HUES6 (cell line): Measurements from ENCODE around the gene CBX4.

ENCODE experiments used
- H3K27ac ChIP-seq: 2 replicates; pipeline ENCODE4 v1.7.0; 2013; ENCODE audit warnings: low read depth, mild to moderate bottlenecking, low read length, inconsistent platforms
- H3K27me3 ChIP-seq: 2 replicates; pipeline ENCODE4 v1.6.1; 2013; ENCODE audit warnings: low read length; ENCODE audit not compliant: control insufficient read depth, insufficient read depth
- H3K36me3 ChIP-seq: 2 replicates; pipeline ENCODE4 v1.6.1; 2013; ENCODE audit warnings: low read length; ENCODE audit not compliant: control insufficient read depth, insufficient read depth
- H3K4me1 ChIP-seq: 2 replicates; pipeline ENCODE4 v1.6.1; 2013; ENCODE audit warnings: low read length; ENCODE audit not compliant: control insufficient read depth, insufficient read depth
- H3K4me3 ChIP-seq: 2 replicates; pipeline ENCODE4 v1.5.1; 2013; ENCODE audit warnings: low read depth, low read length
- H3K9ac ChIP-seq: one replicate; pipeline ENCODE4 v1.6.1; 2013; ENCODE audit warnings: mild to moderate bottlenecking, low read length
- H3K9me3 ChIP-seq: 2 replicates; pipeline ENCODE4 v1.6.1; 2013; ENCODE audit warnings: low read depth, low read length; ENCODE audit not compliant: control insufficient read depth, insufficient read depth

CBX4 gene

GRCh38 chr17:79840989-79841286 is 1.7 kb upstream of the CBX4 start:
- Histone ChIP-seq H3K9me3 (0 out of 2 replicates have a peak, but pooled peaks cover 3% of the 10 kb centered on the region), H3K4me3 (peak overlapping the region; percentile 28), H3K4me1 (peaks cover 42% of the 10 kb centered on the region), H3K27ac (no peak overlapping the region), H3K36me3 (no peaks in the 10 kb centered on the region), H3K27me3 (peaks cover 90% of the 10 kb centered on the region), H3K9ac (no peak overlapping the region)

DNA sequence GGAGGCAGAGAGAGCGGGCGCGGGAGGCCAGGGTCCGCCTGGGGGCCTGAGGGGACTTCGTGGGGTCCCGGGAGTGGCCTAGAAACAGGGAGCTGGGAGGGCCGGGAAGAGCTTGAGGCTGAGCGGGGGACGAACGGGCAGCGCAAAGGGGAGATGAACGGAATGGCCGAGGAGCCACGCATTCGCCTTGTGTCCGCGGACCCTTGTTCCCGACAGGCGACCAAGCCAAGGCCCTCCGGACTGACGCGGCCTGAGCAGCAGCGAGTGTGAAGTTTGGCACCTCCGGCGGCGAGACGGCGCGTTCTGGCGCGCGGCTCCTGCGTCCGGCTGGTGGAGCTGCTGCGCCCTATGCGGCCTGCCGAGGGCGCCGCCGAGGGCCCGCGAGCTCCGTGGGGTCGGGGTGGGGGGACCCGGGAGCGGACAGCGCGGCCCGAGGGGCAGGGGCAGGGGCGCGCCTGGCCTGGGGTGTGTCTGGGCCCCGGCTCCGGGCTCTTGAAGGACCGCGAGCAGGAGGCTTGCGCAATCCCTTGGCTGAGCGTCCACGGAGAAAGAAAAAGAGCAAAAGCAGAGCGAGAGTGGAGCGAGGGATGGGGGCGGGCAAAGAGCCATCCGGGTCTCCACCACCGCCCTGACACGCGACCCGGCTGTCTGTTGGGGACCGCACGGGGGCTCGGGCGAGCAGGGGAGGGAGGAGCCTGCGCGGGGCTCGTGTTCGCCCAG is 1.2 kb upstream of the CBX4 start:
- H3K9ac ChIP-seq: no peak overlapping the region
- H3K36me3 ChIP-seq: no peaks in the 10 kb centered on the region
- H3K4me1 ChIP-seq: peaks cover 47% of the 10 kb centered on the region
- H3K27me3 ChIP-seq: peaks cover 90% of the 10 kb centered on the region
- 0 out of 2 replicates have a peak, but pooled peaks cover 3% of the 10 kb centered on the region for H3K9me3 ChIP-seq
- peak overlapping the region; percentile 55 for H3K4me3 ChIP-seq
- no peak overlapping the region for H3K27ac ChIP-seq

DNA sequence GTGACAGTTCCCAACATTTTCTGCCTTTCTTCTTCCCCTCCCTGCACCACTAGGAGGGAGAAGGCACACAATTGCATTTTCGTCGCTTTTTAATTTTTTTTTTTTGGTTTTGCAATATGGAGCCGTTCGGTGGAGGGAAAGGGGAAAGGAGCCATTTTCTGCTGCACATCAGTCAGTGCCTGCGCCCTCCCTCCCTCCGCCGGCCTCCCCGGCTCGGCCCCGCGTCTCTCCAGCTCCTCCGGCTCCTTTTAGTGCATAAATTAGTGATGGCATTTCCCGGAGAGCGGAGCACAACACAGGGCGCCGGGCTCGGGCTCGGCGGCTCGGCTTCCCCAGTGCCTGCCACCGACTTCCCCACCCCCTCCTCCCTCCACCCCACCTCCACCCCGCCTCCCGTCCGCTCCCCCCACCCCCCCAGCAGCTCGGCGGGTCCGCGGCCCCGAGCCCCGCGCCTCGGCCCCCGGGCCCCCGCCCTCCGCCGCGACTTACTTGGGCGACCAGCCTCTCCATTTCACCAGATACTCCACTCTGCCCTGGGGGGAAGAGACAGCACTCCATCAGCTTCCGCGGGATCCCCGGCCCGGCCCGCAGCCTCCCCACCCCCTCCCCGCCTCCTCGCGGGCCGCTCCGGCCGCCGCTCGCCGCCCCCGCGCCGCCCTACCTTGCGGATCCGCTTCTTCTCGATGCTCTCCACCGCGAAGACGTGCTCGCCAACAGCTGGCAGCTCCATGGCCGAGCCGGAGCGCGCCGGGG is 542 bp downstream of the CBX4 start:
- Histone ChIP-seq H3K9ac (peak overlapping the region; percentile 25), H3K4me3 (peak overlapping the region; percentile 78), H3K4me1 (peaks cover 53% of the 10 kb centered on the region), H3K36me3 (no peaks in the 10 kb centered on the region), H3K9me3 (0 out of 2 replicates have a peak, but pooled peaks cover 3% of the 10 kb centered on the region), H3K27ac (no peak overlapping the region), H3K27me3 (peaks cover 91% of the 10 kb centered on the region)

- Histone ChIP-seq H3K36me3 (no peaks in the 10 kb centered on the region), H3K27me3 (peaks cover 91% of the 10 kb centered on the region), H3K4me1 (peaks cover 57% of the 10 kb centered on the region), H3K9me3 (0 out of 2 replicates have a peak, but pooled peaks cover 3% of the 10 kb centered on the region), H3K9ac (peak overlapping the region; percentile 25), H3K4me3 (peak overlapping the region; percentile 78), H3K27ac (no peak overlapping the region)
Measured at GRCh38 chr17:79837888-79838521, 1.2 kb downstream of the CBX4 start.

DNA sequence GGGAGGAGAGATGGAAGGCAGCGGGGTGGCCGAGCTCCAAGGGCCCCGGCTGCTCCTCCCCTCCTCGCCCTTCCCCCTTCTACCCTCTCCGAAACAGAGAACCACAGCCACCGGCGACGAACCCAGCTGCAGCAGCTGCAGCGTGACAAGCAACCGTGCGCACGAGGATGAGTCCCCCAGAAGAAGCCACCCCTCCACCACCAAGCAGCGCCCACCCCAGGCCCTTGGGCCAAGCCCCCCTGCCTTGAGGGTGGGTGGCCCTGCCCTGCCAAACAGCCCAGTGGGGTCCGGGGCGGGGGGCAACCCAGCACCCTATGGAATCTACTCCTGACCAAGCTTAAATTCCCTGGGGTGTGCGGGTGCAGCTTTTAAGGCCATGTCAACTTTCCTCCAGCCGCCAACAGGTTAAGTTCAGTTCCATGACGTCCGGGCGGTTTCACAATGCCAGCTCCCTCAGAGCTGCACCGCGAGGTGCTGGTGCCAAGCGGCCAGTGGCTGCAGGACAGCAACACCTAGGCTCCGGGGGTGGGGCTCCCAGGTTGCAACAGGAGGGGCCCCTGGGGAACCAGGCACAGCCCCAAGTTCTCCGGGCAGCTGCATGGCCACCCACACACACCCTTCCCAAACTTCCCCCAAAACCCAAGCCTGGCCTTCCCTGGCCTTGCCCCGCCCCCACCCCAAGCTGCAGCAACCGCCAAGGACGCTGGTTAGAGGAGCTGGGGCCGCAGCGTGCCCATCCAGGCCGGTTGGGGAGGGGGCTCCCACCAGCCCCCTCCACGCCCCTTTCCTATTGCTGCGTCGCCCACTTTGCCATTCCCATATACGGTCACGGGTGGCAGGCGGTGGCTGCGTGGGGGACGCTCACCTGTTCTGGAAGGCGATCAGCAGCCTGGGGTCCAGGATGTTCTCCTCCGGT is 2.0 kb downstream of the CBX4 start:
- 0 out of 2 replicates have a peak, but pooled peaks cover 3% of the 10 kb centered on the region for H3K9me3 ChIP-seq
- no peaks in the 10 kb centered on the region for H3K36me3 ChIP-seq
- peaks cover 91% of the 10 kb centered on the region for H3K27me3 ChIP-seq
- no peak overlapping the region for H3K27ac ChIP-seq
- H3K4me1 ChIP-seq: peaks cover 52% of the 10 kb centered on the region
- H3K4me3 ChIP-seq: peak overlapping the region; percentile 78
- H3K9ac ChIP-seq: no peak overlapping the region

DNA sequence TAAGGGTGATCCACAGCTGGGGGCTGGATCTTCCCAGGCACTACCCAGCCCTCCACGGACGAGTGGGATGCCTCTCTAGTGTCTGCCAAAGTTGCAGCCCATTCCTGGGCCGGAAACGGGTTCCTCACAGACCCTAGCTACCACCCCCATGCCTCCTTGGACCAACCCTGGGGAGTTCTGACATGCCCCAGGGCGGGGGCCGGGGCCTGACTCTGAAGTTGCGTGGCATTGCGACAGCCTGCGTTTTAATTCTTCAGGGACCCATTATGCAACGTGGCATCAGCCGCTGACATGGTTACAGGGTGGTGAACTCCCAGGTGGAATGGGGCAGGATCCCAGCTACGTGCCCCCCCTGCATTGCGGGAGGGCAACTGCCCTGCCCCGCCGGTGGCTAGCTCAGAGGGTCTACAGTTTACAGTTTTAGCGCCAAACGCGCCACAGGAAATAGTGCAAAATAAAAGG is 2.7 kb downstream of the CBX4 start:
- Histone ChIP-seq H3K36me3 (no peaks in the 10 kb centered on the region), H3K4me1 (peaks cover 47% of the 10 kb centered on the region), H3K9me3 (0 out of 2 replicates have a peak, but pooled peaks cover 3% of the 10 kb centered on the region), H3K27me3 (peaks cover 91% of the 10 kb centered on the region), H3K4me3 (peak overlapping the region; percentile 78), H3K27ac (no peak overlapping the region), H3K9ac (no peak overlapping the region)

GRCh38 chr17:79835953-79836509 is 3.2 kb downstream of the CBX4 start:
- peaks cover 91% of the 10 kb centered on the region for H3K27me3 ChIP-seq
- H3K4me3 ChIP-seq: peak overlapping the region; percentile 78
- H3K27ac ChIP-seq: no peak overlapping the region
- H3K36me3 ChIP-seq: no peaks in the 10 kb centered on the region
- 0 out of 2 replicates have a peak, but pooled peaks cover 3% of the 10 kb centered on the region for H3K9me3 ChIP-seq
- H3K9ac ChIP-seq: no peak overlapping the region
- peaks cover 50% of the 10 kb centered on the region for H3K4me1 ChIP-seq

DNA sequence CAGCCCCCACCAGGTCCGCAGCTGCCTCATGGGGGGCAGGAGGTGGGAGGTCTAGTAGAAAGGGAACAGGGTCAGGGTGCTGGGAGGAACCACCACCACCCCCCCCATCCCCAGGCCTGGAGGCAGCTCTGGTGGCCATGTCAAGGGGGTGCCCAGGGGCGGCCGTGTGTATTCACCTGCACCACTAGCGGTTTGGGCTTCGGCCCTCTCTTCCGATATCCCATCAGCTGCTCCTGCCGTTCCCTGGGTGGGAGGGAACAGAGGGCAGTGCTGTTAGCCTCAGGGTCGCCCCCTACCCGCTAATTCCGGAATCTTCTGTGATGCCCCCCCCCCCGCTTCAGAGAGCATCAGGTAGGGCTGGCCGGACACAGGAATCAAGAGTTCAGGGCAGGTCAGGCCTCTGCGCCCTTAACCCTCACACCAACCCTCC is 3.8 kb downstream of the CBX4 start:
- Histone ChIP-seq H3K4me3 (peak overlapping the region; percentile 46), H3K4me1 (peaks cover 51% of the 10 kb centered on the region), H3K27ac (no peak overlapping the region)

GRCh38 chr17:79834565-79835469 is 4.4 kb downstream of the CBX4 start:
- Histone ChIP-seq H3K4me3 (peak overlapping the region; percentile 46), H3K27ac (no peak overlapping the region), H3K9ac (no peak overlapping the region), H3K9me3 (no peaks in the 10 kb centered on the region), H3K4me1 (peaks cover 52% of the 10 kb centered on the region), H3K36me3 (no peaks in the 10 kb centered on the region), H3K27me3 (peaks cover 91% of the 10 kb centered on the region)

More for the DNA sequence above, 3.8 kb downstream of the CBX4 start:
- no peaks in the 10 kb centered on the region for H3K36me3 ChIP-seq
- 0 out of 2 replicates have a peak, but pooled peaks cover 3% of the 10 kb centered on the region for H3K9me3 ChIP-seq
- H3K9ac ChIP-seq: no peak overlapping the region
- H3K27me3 ChIP-seq: peaks cover 91% of the 10 kb centered on the region
